OCI-LY3 (cell line): ENCODE measurements around the gene DNAAF8.

ENCODE experiments used
- H2AFZ ChIP-seq: fragments of 200-600, 300-600 bp; shearing (Covaris generic); 2 replicates; pipeline ENCODE4 v1.6.0; 2014; ENCODE audit warnings: antibody characterized with exemption, low read depth, low read length
- H3K27ac ChIP-seq: fragments of 200-600, 300-600 bp; sonication (generic); 2 replicates; pipeline ENCODE4 v1.5.1; 2014; ENCODE audit warnings: mild to moderate bottlenecking, low read length, moderate library complexity, mixed read lengths
- H3K27me3 ChIP-seq: fragments of 200-600, 300-600 bp; sonication (generic); 2 replicates; pipeline ENCODE4 v1.6.1; 2014; ENCODE audit warnings: low read depth, low read length, mixed read lengths
- H3K36me3 ChIP-seq: fragments of 200-600, 300-600 bp; sonication (generic); replicated peaks from 2 replicates; pipeline ENCODE3; 2014; ENCODE audit warnings: low read depth, low read length, mixed read lengths
- H3K4me1 ChIP-seq: fragments of 300-600, 200-600 bp; sonication (generic); 2 replicates; pipeline ENCODE4 v1.6.1; 2014; ENCODE audit warnings: low read length, mixed read lengths
- H3K4me2 ChIP-seq: fragments of 200-600, 300-600 bp; sonication (generic); 2 replicates; pipeline ENCODE4 v1.6.1; 2014; ENCODE audit warnings: low read length, mixed read lengths
- H3K4me3 ChIP-seq: fragments of 300-600, 200-600 bp; sonication (generic); 2 replicates; pipeline ENCODE4 v1.5.1; 2014; ENCODE audit warnings: antibody characterized with exemption, mild to moderate bottlenecking, low read length, moderate library complexity
- H3K79me2 ChIP-seq: fragments of 300-600, 200-600 bp; shearing (Covaris generic); 2 replicates; pipeline ENCODE4 v1.6.1; 2014; ENCODE audit warnings: mild to moderate bottlenecking, low read length, mixed read lengths
- H3K9ac ChIP-seq: fragments of 300-600, 200-600 bp; shearing (Covaris generic); 2 replicates; pipeline ENCODE4 v1.6.0; 2014; ENCODE audit warnings: mild to moderate bottlenecking, low read length, moderate library complexity
- H3K9me3 ChIP-seq: fragments of 200-600, 300-600 bp; shearing (Covaris generic); 2 replicates; pipeline ENCODE4 v1.6.1; 2014; ENCODE audit warnings: low read length, mixed read lengths; ENCODE audit not compliant: insufficient read depth
- H4K20me1 ChIP-seq: fragments of 200-600, 300-600 bp; sonication (generic); 2 replicates; pipeline ENCODE4 v1.6.1; 2016; ENCODE audit warnings: low read length, mixed read lengths; ENCODE audit not compliant: insufficient read depth
- CTCF ChIP-seq: fragments of 200-600, 300-600 bp; sonication (generic); IDR thresholded peaks from 2 replicates; pipeline ENCODE4 v1.5.1; 2014; ENCODE audit warnings: antibody characterized with exemption, low read length, low read depth
- EZH2phosphoT487 ChIP-seq: fragments of 200-600 bp; shearing (Covaris generic); IDR thresholded peaks from 2 replicates; pipeline ENCODE4 v1.6.1; 2018; ENCODE audit warnings: antibody characterized with exemption, mixed run types, low read depth

DNAAF8 gene

GRCh38 chr16:4709481-4709880, 24.9 kb upstream of the DNAAF8 start:
- H3K36me3 ChIP-seq = peaks cover 6% of the 10 kb centered on the region
- no peak overlapping the region for H3K4me2 ChIP-seq
- no peak overlapping the region for H3K4me3 ChIP-seq
- no peaks in the 10 kb centered on the region for H3K79me2 ChIP-seq
- H3K9ac ChIP-seq = no peak overlapping the region
- no peak for TF ChIP-seq EZH2phosphoT487
- no peaks in the 10 kb centered on the region for H4K20me1 ChIP-seq
- no peaks in the 10 kb centered on the region for H3K4me1 ChIP-seq
- H2AFZ ChIP-seq = no peak overlapping the region
- H3K27ac ChIP-seq = no peak overlapping the region
- no peaks in the 10 kb centered on the region for H3K27me3 ChIP-seq
- H3K9me3 ChIP-seq = no peaks in the 10 kb centered on the region

- 0 out of 2 replicates have a peak, but pooled peaks cover under 1% of the 10 kb centered on the region for H3K4me1 ChIP-seq
- no peaks in the 10 kb centered on the region for H3K9me3 ChIP-seq
- no peaks in the 10 kb centered on the region for H4K20me1 ChIP-seq
- peaks cover 4% of the 10 kb centered on the region for H3K36me3 ChIP-seq
- no peak overlapping the region for H3K9ac ChIP-seq
- H3K79me2 ChIP-seq = no peaks in the 10 kb centered on the region
- H3K4me3 ChIP-seq = no peak overlapping the region
- H3K27me3 ChIP-seq = no peaks in the 10 kb centered on the region
- no peak overlapping the region for H3K27ac ChIP-seq
- no peak overlapping the region for H3K4me2 ChIP-seq
- TF ChIP-seq CTCF (no peak), EZH2phosphoT487 (no peak)
- H2AFZ ChIP-seq = no peak overlapping the region
These were observed 20.5 kb upstream of the DNAAF8 start for GRCh38 chr16:4713663-4714501.

GRCh38 chr16:4714996-4715395, 19.3 kb upstream of the DNAAF8 start:
- H3K4me2 ChIP-seq = no peak overlapping the region
- no peak overlapping the region for H3K4me3 ChIP-seq
- H3K36me3 ChIP-seq = peaks cover 3% of the 10 kb centered on the region
- no peaks in the 10 kb centered on the region for H3K9me3 ChIP-seq
- 0 out of 2 replicates have a peak, but pooled peaks cover 3% of the 10 kb centered on the region for H3K4me1 ChIP-seq
- H3K27ac ChIP-seq = no peak overlapping the region
- TF ChIP-seq EZH2phosphoT487 (no peak), CTCF (no peak)
- H2AFZ ChIP-seq = no peak overlapping the region
- no peak overlapping the region for H3K9ac ChIP-seq
- no peaks in the 10 kb centered on the region for H4K20me1 ChIP-seq
- H3K79me2 ChIP-seq = no peaks in the 10 kb centered on the region
- no peaks in the 10 kb centered on the region for H3K27me3 ChIP-seq

- Histone ChIP-seq H3K79me2 (no peaks in the 10 kb centered on the region), H3K36me3 (no peaks in the 10 kb centered on the region), H3K9ac (no peak overlapping the region), H3K4me1 (0 out of 2 replicates have a peak, but pooled peaks cover 3% of the 10 kb centered on the region), H3K27me3 (no peaks in the 10 kb centered on the region), H3K9me3 (no peaks in the 10 kb centered on the region), H2AFZ (no peak overlapping the region), H3K4me2 (no peak overlapping the region), H3K4me3 (no peak overlapping the region), H3K27ac (no peak overlapping the region), H4K20me1 (no peaks in the 10 kb centered on the region)
- TF ChIP-seq EZH2phosphoT487 = no peak
- TF ChIP-seq CTCF = no peak
These were observed 15.9 kb upstream of the DNAAF8 start for GRCh38 chr16:4718466-4718865.
